AG04449 (cell line): ENCODE results near the gene GPR146.

Experiments used
- CTCF ChIA-PET: fragments of 350-600 bp; formaldehyde crosslinking; extraction: SDS; loops from one replicate; lab custom pipeline; 2021; ENCODE audit warnings: antibody characterized with exemption; lab: Yijun Ruan, JAX
- POLR2A ChIA-PET: fragments of 400-600, 350-600 bp; formaldehyde crosslinking; extraction: SDS; loops from one replicate; lab custom pipeline; 2020; ENCODE audit warnings: antibody characterized with exemption, inconsistent platforms; lab: Yijun Ruan, JAX
- DNase-seq: peaks from one replicate; pipeline ENCODE4 v3.0.0-alpha.2; 2010; ENCODE audit warnings: low read depth, low spot score
- H3K4me3 ChIP-seq: 2 replicates; pipeline ENCODE4 v1.5.1; 2011; ENCODE audit warnings: low read depth, mild to moderate bottlenecking, control low read depth, low read length
- TF ChIP-seq, protein P1 (sequence below): IDR thresholded peaks from one replicate; pipeline ENCODE4 v1.5.1; 2011; ENCODE audit warnings: mild to moderate bottlenecking, moderate library complexity, low read length, control low read depth, inconsistent platforms; ENCODE audit not compliant: insufficient read depth; ENCODE audit errors: missing control alignments

The GPR146 gene

DNA sequence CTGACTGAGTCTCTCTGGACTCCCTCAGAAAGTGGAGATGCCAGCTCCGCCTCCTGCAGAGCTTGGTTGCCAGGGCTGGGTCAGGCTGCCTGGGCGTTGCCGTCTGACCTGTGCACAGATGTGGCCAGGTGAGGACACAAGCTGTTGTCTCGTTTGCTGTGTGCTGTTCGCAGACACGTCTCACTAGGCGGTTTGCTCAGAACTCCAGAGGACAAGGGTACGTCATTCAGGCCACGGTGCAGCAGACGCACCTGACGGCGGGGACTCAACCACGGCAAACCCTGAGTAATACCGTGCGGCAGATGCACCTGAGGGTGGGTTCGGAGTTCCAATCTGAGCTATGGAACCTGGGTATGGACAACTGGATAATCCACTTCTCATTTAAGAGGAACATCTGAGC lies 55.3 kb downstream of the GPR146 start:
- no peak overlapping the region for H3K4me3 ChIP-seq
- no peak for DNase-seq
- TF ChIP-seq, protein P1, sequence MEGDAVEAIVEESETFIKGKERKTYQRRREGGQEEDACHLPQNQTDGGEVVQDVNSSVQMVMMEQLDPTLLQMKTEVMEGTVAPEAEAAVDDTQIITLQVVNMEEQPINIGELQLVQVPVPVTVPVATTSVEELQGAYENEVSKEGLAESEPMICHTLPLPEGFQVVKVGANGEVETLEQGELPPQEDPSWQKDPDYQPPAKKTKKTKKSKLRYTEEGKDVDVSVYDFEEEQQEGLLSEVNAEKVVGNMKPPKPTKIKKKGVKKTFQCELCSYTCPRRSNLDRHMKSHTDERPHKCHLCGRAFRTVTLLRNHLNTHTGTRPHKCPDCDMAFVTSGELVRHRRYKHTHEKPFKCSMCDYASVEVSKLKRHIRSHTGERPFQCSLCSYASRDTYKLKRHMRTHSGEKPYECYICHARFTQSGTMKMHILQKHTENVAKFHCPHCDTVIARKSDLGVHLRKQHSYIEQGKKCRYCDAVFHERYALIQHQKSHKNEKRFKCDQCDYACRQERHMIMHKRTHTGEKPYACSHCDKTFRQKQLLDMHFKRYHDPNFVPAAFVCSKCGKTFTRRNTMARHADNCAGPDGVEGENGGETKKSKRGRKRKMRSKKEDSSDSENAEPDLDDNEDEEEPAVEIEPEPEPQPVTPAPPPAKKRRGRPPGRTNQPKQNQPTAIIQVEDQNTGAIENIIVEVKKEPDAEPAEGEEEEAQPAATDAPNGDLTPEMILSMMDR, result no peak
- ChIA-PET POLR2A (no interaction called here), CTCF (interaction anchor here (1.0 to 6.0 kb wide), 6 partner anchors 9 to 107 kb away, joined by 4 to 21 read pairs (median 4); partner anchors contain the start of gene GPER1)

DNA sequence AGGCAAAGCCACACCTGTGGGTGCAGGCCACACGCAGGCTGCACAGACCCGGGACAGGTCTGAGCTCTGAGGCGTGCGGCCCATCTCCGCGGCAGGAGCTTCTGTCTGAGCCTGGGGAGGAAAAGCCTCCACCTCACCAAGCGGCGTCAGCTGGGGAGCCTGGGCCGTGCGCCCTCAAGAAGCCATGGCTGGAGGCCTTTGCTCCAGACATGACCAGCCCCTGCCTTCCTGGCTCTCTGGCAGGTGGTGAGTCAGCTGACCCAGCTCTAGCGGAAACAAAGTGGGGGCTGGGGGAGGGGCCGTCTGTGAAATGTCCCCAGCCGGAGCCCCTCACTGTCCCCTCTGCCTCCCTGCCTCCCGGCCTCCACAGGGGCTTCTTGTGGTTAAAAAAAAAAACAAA lies 56.0 kb downstream of the GPR146 start:
- POLR2A ChIA-PET, result interaction anchor here (1.3 kb wide), 1 partner anchor 60 kb away, joined by 3 read pairs; the partner anchor contains the start of gene ZFAND2A
- CTCF ChIA-PET, result interaction anchor here (1.1 to 6.0 kb wide), 5 partner anchors 9 to 108 kb away, joined by 4 to 21 read pairs (median 5); partner anchors contain the start of gene GPER1
- TF ChIP-seq, protein P1, result no peak
- no peak overlapping the region for H3K4me3 ChIP-seq
- DNase-seq, result no peak

DNA sequence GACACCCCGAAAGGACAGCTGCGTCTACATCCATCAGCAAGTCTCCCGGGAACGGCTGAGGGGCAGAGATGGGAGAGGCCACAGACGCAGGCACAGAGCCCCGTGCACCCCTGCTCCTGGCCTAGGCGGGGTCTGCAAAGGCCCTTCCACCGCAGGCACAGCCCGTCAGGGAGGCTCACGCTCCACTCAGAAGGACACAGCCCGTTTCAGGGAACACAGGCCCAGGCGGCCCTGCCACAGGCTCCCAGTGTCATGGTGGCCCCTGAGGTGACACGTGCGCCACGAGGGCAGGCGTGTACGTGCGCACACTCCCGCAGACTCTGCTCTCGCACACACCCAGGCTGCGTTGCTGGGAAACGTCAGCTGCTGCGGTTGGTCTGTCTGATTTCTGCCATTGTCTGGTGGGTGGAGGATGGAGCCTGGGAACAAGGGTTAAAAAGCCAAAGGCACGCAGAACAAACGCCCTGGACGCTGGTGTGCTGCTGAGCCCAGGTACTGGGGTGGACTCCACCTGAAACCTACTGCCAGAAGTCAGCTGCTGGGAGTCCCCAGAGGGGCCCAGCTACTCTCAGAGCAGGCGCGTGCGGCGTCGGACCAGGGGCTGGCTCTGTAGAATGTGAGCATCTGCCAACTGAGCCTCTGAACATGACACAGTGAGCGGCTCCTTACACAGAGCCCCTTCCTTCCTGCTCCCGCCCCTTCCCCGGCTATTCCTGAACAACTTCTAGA lies 56.7 kb downstream of the GPR146 start:
- CTCF ChIA-PET, result interaction anchor here (1.3 to 6.0 kb wide), 4 partner anchors 14 to 108 kb away, joined by 5 to 21 read pairs (median 5); partner anchors contain the start of gene GPER1
- TF ChIP-seq, protein P1, result no peak
- POLR2A ChIA-PET, result interaction anchor here (1.3 kb wide), 1 partner anchor 59 kb away, joined by 3 read pairs; the partner anchor contains the start of gene ZFAND2A
- DNase-seq, result no peak
- H3K4me3 ChIP-seq, result no peak overlapping the region

DNA sequence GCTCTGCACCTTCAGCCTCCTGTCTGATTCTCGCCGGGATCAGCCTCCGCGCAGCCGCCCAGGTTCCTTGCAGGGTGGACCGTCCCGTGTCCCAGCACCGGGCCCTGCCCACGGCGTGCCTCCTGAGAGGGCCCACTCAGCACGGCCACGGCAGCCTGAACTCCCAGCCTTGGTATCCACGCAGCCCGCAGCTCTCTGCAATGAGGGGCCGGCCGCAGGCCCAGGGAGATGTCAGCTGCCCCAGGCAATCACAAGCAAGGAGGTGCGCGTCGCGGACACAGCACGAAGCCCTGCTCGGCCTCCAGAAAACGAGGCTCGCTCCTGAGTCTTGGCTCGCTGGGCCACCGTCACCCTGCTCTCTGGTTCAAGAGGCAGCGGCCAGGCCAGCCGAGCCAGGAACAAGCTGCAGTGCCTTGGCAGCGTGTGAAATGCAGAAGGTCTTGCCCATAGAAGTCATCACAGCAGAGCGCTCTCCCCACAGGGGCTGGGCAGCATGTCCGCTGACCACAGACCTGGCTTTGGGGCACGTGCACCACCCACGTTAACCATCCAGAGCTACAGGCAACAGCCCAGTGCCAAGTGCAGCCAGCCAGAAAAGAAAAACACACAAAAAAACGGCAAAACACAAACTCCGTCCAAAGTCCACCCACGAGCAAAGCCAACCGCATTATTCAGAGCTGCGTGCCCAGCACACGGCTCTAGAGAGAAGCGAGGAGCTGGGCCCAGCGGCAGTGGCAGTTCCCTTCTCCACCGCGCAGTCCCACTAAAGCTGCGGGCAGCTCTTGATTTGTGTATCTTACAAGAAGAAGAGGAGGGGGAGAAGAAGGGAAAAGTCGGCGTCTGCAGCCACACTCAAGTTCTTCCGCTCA lies 57.5 kb downstream of the GPR146 start:
- ChIA-PET CTCF (interaction anchor here (1.3 to 6.0 kb wide), 3 partner anchors 16 to 109 kb away, joined by 5 to 21 read pairs (median 5); no protein-coding TSS in a partner anchor), POLR2A (interaction anchor here (1.3 kb wide), 1 partner anchor 58 kb away, joined by 3 read pairs; the partner anchor contains the start of gene ZFAND2A)
- TF ChIP-seq, protein P1, result no peak
- DNase-seq, result no peak
- H3K4me3 ChIP-seq, result no peak overlapping the region

DNA sequence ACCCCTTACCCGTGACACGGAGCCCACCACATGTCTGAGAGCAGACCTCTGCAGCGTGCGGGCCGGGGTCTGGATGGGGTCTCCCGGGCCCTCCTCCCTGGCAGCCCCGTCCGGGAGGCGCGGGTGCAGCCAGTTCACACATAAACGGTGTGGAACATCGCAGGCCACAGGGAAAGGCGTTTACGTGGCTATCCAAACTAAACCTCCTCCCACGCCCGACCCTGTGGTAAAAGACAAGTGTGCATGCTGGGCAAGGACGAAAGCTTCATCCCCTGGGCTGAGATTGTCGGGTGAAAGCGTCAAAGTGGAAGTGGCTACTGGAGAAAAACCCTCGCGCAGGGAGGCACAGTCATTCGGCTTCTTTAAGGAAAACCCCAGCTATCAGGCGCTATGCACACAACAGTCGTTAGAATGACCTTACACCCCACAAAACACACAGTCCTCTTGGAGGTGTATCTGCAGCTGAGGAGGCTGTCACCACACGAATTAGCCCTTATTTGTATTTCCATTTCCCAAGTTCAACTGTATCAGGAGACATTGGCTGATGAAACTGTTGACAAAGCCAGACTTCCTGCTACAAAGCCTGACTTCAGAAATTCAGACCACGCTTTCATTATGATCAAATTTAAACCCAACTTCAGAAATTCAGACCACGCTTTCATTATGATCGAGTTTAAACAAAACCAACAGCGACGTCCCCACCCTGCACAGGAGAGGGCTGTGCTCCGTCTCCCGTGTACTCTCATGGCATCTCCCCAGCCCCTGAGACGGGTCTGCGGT lies 58.9 kb downstream of the GPR146 start:
- no peak overlapping the region for H3K4me3 ChIP-seq
- ChIA-PET CTCF (interaction anchor here (0.9 to 6.0 kb wide), 3 partner anchors 17 to 110 kb away, joined by 3 to 21 read pairs (median 12); no protein-coding TSS in a partner anchor), POLR2A (no interaction called here)
- DNase-seq, result no peak
- TF ChIP-seq, protein P1, result no peak
